Colonic mucosa (tissue), 4 donors: Measurements from ENCODE around the gene PPP2R3A. TPM values are rescaled to one million over a fixed set of nuclear protein-coding genes. Genes with fewer than 3 reads are reported as not detected.
"Not testable (repeated sequence)": the region's sequence is repeated elsewhere in the genome, so short reads cannot be mapped to it uniquely, and the experiment has no call there.

Experiments used
- DNase-seq: peaks from one replicate; pipeline ENCODE4 v3.0.0-alpha.2; 2020
- H3K27ac ChIP-seq: fragments of 200-600 bp; one replicate; pipeline ENCODE4 v1.8.0; 2021
- H3K27me3 ChIP-seq: fragments of 200-600 bp; one replicate; pipeline ENCODE4 v1.8.0; 2021
- H3K36me3 ChIP-seq: fragments of 200-600 bp; one replicate; pipeline ENCODE4 v1.8.0; 2021
- H3K4me1 ChIP-seq: fragments of 200-600 bp; one replicate; pipeline ENCODE4 v1.8.0; 2021; ENCODE audit warnings: mild to moderate bottlenecking
- H3K4me3 ChIP-seq: fragments of 200-600 bp; one replicate; pipeline ENCODE4 v1.8.0; 2021
- H3K9ac ChIP-seq, 2 donors: one replicate each; pipeline ENCODE4 v1.7.0; 2013; ENCODE audit warnings: control low read depth in 2 of 2, low read depth in 2 of 2, low read length in 2 of 2
- H3K9me3 ChIP-seq: fragments of 200-600 bp; one replicate; pipeline ENCODE4 v1.8.0; 2021
- intact Hi-C: fragments of 100-400 bp; cut with DNase I; formaldehyde crosslinking; loops from one replicate; pipeline ENCODE4 v1.14.1; 2022
- total RNA-seq, 2 donors: library from RNA; stranded (reverse); fragmentation: NEBNext Ultra II Directional in 1 of 2; extraction: Animal tissue kit (Norgen Biotek cat#: 25700) in 1 of 2; gene quantifications; one replicate each; pipeline ENCODE4 v1.2.1, GENCODE V29; 2021
- TF ChIP-seq, protein P1 (sequence below): fragments of 200-600 bp; IDR thresholded peaks from one replicate; pipeline ENCODE4 v1.8.0; 2022; ENCODE audit warnings: antibody characterized with exemption, mild to moderate bottlenecking
- donor health status: healthy.
- donor health status: DM: no; HTN: no; CAD: no.
- donor health status: DM: no; HTN: no; CAD: no.

The PPP2R3A gene
- total RNA-seq, 2 donors from 2014 or later = 10.9 to 22.0 TPM

DNA sequence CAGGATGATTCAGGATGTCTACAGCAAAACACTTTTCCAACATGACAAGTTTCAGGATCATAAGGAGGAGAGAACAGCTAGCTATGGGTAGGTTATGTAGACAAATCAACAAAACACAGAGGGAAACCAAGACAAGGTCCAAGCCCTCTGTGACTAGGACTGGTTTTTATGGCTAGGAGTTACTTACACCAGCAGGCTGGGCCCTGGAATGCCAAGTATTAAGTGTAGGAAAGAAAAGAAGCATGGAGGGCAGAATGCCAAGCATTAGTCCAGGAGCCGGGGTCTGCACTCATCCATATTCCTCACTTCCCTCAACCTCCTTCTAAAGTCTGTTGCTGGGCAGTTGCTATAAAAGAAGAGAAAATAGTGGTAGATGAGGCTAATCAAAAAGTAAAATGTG lies 35.3 kb upstream of the PPP2R3A start:
- TF ChIP-seq, protein P1, sequence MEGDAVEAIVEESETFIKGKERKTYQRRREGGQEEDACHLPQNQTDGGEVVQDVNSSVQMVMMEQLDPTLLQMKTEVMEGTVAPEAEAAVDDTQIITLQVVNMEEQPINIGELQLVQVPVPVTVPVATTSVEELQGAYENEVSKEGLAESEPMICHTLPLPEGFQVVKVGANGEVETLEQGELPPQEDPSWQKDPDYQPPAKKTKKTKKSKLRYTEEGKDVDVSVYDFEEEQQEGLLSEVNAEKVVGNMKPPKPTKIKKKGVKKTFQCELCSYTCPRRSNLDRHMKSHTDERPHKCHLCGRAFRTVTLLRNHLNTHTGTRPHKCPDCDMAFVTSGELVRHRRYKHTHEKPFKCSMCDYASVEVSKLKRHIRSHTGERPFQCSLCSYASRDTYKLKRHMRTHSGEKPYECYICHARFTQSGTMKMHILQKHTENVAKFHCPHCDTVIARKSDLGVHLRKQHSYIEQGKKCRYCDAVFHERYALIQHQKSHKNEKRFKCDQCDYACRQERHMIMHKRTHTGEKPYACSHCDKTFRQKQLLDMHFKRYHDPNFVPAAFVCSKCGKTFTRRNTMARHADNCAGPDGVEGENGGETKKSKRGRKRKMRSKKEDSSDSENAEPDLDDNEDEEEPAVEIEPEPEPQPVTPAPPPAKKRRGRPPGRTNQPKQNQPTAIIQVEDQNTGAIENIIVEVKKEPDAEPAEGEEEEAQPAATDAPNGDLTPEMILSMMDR = no peak
- H3K9ac ChIP-seq = no peak overlapping the region
- intact Hi-C loops = no loop called here
- DNase-seq = no peak
- no peaks in the 10 kb centered on the region for H3K27me3 ChIP-seq
- no peak overlapping the region for H3K27ac ChIP-seq
- H3K36me3 ChIP-seq = no peaks in the 10 kb centered on the region
- H3K4me1 ChIP-seq = no peaks in the 10 kb centered on the region
- H3K9me3 ChIP-seq = no peaks in the 10 kb centered on the region
- no peak overlapping the region for H3K4me3 ChIP-seq

DNA sequence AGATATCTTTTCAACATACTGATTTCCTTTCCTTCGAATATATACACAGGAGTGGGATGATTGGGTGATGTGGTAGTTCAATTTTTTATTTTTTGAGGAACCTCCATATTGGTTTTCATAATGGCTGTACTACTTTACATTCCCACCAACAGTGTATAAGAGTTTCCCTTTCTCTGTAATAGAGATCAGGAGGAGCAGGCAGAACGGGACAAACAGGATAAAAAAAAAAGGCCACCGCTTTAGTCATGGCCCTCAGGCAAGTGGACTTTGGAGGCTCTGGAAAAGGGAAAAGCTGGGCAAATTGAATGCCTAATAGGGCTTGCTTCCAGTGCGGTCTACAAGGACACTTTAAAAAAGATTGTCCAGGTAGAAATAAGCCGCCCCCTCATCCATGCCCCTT lies 30.4 kb upstream of the PPP2R3A start:
- H3K4me3 ChIP-seq, DNase-seq, H3K27me3 ChIP-seq, H3K27ac ChIP-seq, H3K36me3 ChIP-seq, H3K9ac ChIP-seq, H3K9me3 ChIP-seq, H3K4me1 ChIP-seq, intact Hi-C loops: not testable (repeated sequence)

DNA sequence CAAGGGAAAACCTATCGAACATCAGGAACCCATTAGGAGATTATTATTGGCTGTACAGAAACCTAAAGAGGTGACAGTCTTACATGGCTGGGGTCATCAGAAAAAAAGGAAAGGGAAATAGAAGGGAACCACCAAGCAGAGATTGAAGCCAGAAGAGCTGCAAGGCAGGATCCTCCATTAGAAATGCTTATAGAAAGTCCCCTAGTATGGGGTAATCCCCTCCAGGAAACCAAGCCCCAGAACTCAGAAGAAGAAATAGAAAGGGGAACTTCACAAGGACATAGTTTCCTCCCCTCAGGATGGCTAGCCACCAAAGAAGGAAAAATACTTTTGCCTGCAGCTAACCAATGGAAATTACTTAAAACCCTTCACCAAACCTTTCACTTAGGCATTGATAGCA lies 27.8 kb upstream of the PPP2R3A start:
- intact Hi-C loops, H3K36me3 ChIP-seq: not testable (repeated sequence)

DNA sequence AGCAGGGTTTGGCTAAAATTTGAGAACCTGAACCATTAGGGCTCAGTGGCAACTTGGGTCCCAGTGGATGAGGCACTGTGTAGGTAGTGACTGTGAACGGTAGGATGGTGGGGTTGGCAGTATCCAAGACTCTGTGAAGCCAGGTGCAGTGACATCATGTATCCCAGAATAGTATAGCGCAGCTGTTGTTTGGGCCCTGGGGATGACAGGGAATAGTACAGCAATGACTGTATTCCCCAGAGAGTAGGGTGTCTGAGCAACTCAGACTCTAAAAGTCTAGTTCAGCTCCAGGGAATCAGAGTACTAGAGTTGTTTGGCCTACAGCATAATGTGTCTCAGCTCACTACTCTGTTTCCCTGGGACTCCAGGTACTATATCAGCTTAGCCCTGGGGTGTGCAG lies 20.7 kb upstream of the PPP2R3A start:
- Histone ChIP-seq H3K4me3 (no peak overlapping the region), H3K4me1 (no peaks in the 10 kb centered on the region), H3K27ac (no peak overlapping the region), H3K27me3 (no peaks in the 10 kb centered on the region), H3K9ac (no peak overlapping the region), H3K9me3 (no peaks in the 10 kb centered on the region), H3K36me3 (no peaks in the 10 kb centered on the region)
- TF ChIP-seq, protein P1 = no peak
- DNase-seq = no peak
- intact Hi-C loops = no loop called here

More for the DNA sequence above, 27.8 kb upstream of the PPP2R3A start:
- H3K4me1 ChIP-seq, H3K27ac ChIP-seq, H3K4me3 ChIP-seq, DNase-seq, H3K27me3 ChIP-seq, H3K9ac ChIP-seq, H3K9me3 ChIP-seq: not testable (repeated sequence)

DNA sequence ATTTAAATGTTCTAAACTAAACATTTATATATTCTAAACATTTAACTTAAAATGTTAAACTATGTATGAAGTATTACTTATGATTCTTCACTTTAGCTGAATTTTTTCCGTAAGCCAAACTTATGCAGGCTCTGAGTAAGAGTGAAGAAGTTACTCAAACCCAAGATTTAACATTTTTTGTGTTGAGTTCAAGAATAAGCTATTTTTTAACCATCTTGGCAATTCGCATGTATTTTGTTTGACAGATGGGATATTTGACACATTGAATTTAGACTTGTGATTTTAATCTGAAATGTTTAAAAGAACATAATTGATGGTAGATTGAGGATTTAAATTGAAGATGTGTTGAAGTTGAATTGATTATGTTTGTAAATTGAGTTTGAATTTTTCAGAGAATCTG lies 14.6 kb upstream of the PPP2R3A start:
- H3K27ac ChIP-seq = no peak overlapping the region
- no peaks in the 10 kb centered on the region for H3K36me3 ChIP-seq
- TF ChIP-seq, protein P1 = no peak
- H3K27me3 ChIP-seq = no peaks in the 10 kb centered on the region
- H3K9me3 ChIP-seq = no peaks in the 10 kb centered on the region
- no peak for DNase-seq
- intact Hi-C loops = no loop called here
- H3K4me3 ChIP-seq = no peak overlapping the region
- no peak overlapping the region for H3K9ac ChIP-seq
- H3K4me1 ChIP-seq = no peaks in the 10 kb centered on the region

DNA sequence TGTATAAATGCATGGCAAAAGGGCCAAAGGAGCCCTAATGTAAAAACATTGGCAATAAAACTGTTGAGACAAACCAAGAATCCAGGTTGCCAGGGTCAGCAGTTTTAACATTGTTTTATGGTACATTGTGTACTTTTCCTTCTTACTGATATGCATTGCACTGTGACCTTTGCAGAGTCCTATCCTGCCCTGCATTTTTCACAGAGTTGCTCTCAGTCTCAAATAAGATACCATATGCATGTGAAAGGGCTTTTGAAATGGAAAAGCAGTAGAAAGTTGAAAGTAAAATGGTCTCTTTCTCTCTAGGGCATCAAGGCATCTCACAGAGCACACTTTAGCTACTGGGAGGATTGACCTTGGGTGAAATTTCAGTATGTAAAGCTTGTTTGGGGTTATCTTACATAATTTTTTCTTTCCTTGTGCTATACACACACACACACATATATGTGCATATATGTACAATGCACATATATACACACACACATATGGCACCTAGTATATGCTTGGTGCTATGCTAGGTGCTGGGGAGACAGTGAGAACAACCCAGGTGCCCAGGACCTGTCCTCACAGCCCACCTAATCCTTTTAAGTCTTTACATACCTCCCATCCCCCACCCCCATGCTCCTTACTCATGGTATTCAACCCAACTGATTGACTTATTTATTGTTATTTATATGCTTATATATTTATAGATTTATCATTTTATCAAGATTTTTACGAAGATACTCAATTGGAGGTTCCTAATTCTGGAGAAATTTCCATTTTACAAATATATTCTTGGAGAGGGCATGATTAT lies 1.2 kb upstream of the PPP2R3A start:
- Histone ChIP-seq H3K27me3 (no peaks in the 10 kb centered on the region), H3K36me3 (no peaks in the 10 kb centered on the region), H3K4me1 (peaks cover 4% of the 10 kb centered on the region), H3K9ac (peak overlapping the region in 1 of 2 donors; percentile 27), H3K9me3 (no peaks in the 10 kb centered on the region), H3K27ac (peak overlapping the region; percentile 46), H3K4me3 (no peak overlapping the region)
- TF ChIP-seq, protein P1 = no peak
- DNase-seq = no peak
- intact Hi-C loops = no loop called here
